HG02678 (cell line): ENCODE data around the gene AZU1.

Experiments
- ATAC-seq: cut with Tn5 transposase; IDR thresholded peaks from one replicate; pipeline ENCODE4 v1.9.1; 2021; ENCODE audit warnings: mild to moderate bottlenecking, moderate library complexity; ENCODE audit not compliant: unreplicated experiment

AZU1 gene, protein sequence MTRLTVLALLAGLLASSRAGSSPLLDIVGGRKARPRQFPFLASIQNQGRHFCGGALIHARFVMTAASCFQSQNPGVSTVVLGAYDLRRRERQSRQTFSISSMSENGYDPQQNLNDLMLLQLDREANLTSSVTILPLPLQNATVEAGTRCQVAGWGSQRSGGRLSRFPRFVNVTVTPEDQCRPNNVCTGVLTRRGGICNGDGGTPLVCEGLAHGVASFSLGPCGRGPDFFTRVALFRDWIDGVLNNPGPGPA

DNA sequence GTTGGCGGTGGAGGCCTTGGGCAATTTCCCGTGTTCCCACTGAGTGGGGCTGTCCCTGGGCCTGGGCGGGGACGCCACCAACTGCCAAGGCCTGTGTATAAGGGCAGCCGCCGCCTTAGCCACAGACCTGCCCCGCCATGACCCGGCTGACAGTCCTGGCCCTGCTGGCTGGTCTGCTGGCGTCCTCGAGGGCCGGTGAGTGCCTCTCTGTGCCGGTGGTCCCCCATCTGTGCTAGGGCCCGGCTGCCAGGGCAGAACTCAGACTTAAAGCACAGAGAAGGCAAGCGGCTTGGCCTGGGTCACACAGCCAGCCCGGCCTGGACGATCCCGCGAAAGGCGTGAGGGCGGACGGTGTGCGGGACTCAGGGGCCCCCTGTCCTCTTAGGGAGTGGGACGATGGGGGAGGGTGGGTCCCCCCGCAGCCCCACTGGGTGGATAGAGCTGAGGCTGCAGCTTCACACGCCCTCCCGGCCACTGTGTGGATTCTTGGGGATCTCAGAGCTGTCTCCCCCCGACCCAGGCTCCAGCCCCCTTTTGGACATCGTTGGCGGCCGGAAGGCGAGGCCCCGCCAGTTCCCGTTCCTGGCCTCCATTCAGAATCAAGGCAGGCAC, at the start of gene AZU1:
Gene AZU1, plus strand, starts transcription at position 128 of the 612 bp plus-strand sequence. Its CDS starts 10 bp downstream, at position 138.
- no peak for ATAC-seq

- ATAC-seq, result no peak
Measured at GRCh38 chr19:778910-779653, 48.6 kb upstream of the AZU1 start.

DNA sequence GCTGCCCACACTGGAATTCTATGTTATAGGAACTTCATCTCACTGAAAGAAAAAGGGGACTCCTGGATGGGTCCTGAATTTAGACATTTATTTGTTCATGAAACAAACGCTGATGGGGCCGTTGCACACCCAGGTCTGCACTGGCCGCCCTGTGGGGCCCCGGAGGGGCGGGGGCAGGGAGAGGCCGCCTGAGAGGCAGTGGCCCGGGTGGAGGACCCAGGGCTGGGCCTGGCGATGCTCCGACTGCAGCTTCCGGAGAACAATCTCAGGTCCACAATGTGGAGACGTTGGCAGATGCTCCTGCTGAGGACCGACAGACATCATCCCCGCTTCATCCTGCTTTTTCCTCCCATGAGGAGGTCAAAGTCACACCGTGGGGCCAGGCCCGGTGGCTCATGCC, 46.7 kb upstream of the AZU1 start:
- no peak for ATAC-seq

DNA sequence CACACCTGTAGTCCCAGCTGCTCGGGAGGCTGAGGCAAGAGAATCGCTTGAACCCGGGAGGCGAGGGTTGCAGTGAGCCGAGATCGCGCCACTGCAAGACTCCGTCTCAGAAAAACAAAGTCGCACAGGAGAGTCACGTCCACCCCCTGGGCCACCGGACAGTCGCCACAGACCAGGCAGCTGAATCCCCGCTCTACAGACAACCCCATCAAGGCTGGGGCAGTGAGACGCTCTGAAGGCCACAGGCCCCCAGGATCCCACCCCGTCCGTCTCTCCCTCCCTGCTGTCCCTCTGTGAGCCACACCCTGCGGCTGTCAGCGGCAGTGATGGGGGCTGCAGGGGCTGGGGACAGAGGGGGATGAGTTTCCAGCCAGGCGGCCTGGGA, 45.8 kb upstream of the AZU1 start:
- no peak for ATAC-seq

DNA sequence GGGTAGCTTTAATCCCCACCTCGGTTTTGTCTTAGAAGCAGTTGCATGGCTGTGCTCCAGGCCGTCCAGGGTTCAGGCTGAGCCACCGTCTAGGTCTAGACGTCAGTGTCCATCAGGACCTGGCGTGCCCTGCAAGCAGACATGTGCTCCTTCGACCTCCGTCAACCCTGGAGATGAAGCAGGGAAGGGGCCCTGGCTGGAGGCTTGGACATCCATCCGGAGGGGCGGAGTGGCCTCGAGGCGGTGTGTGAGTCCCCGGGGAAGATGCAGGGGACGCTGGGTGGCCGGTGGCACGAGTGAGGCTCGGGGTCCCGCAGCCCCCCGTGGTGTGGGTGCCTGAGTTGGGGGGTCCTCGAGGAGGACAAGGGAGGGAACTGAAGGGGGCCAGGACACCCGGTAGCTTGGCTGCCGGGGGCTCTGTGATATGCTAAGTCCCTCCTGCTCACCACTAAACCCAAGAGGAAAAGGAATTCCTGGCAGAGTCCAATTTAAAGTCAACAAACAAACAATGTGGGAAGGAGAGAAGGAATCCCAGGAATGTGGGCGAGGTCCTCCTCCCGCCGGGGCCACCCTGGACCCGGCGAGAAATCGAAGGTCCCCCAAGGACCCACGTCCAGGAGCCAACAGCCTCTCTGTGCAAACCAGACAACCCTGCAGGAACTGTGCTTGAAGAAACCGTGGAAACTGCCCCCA, 45.3 kb upstream of the AZU1 start:
- ATAC-seq, result no peak

DNA sequence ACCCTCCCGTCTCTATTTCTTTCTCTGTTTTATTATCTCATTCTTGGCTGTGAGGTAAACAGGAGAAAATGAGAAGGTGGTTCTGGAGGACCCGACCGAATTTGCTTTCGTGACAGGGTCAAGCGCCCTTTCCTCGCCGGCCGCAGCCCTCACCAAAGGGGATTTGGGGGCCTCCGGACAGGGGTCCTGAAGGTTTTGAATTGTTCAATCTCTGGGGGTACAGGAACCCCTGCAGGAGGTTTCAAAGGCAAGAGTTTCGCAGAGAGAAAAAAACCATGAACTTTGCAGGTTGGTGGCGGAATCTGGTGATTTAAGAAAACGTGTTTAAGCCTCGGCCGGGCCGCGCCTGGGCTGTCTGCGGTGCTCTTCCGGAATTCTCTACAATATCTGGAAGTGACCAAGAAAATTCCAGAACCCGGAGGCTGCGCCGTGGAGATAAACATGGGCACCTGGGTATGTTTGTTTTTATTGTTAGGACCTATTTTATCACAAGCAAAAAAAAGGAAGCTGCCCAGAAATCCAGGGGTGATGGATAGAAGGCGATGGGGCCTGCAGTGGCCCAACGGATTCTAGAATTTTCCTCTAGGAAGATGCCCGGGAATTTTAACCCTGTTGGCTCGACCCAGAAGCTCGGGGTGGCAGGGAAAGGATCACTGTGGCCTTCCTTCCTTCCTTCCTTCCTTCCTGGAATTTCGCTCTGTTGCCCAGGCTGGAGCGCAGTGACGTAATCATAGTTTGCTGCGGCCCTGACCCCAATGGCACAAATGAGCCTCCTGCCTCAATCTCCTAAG, 44.6 kb upstream of the AZU1 start:
- no peak for ATAC-seq

- no peak for ATAC-seq
Measured at GRCh38 chr19:784541-784940, 43.1 kb upstream of the AZU1 start.

DNA sequence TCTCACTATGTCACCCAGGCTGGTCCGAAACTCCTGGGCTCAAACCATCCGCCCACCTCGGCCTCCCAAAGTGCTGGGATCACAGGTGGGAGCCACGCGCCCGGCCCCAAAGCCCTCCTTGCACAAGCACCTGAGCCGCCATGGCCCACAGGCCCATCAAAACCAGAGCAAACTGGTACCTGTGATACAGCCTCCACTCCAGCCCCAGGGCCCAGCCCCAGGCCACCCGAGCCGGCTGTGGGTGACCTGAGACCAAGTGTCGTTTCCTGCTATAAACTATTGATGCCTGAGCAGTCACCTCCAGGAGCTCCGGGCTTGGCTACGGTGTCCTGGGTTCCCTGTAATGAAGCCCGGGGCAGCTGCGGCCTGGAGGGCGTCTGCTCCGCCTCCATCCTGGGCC, 40.1 kb upstream of the AZU1 start:
- ATAC-seq, result no peak

- no peak for ATAC-seq
Measured at GRCh38 chr19:788686-788982, 39.0 kb upstream of the AZU1 start.

GRCh38 chr19:788983-789700, 38.5 kb upstream of the AZU1 start:
- ATAC-seq, result no peak

GRCh38 chr19:789701-790060, 38.0 kb upstream of the AZU1 start:
- ATAC-seq, result no peak

DNA sequence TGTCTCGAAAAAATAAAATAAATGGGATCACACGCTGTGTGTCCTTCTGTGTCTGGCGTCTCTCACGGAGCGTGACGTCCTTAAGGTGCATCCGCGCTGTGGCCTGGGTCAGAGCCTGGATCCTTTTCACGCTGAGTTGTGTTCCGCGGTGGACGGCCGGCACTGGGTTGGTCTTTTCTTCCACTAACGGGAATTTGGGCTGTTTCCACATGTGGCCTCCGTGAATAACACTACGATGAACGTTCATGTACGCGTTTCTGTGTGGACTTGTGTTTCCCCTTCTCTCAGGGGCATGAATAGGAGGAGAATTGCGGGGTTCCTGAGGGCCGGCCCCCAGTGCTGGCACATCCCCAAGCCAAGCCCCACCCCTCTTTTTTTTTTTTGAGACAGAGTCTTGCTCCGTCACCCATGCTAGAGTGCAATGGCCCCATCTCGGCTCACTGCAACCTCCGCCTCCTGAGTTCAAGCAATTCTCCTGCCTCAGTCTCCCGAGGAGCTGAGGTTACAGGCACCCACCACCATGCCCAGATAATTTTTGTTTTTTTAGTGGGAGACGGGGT, 36.5 kb upstream of the AZU1 start:
- no peak for ATAC-seq

DNA sequence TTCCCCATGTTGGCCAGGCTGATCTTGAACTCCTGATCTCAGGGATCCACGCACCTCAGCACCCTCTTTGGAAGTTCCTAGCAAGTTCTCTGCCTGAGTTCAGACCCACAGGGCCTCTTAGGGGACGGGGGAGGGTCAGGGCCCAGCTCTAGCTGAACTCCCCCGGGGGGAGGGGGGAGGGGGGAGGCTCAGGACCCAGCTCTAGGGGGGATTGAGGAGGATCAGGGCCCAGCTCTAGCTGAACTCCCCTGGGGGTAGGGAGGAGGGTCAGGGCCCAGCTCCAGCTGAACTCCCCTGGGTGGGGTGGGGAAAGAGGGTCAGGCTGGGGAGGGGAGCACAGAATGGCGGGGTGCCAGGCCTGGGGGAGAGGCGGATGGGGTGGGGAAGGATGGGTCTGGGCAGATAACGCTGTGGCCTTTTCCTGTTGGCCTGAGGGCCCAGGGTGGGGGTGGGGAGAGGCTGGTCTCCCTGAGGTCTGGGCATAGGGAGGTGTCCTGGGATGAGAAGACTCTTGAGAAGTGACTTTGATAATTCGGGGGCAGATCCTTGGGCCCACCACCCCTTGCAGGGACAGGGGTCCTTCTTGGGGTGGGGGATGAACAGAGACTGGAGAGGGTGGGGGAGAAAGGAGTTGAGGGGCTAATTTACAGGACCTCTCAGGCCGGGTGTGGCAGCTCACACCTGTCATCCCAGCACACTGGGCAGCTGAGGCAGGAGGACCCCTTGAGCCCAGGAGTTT, 35.9 kb upstream of the AZU1 start:
- ATAC-seq, result no peak

GRCh38 chr19:792306-792885, 35.2 kb upstream of the AZU1 start:
- no peak for ATAC-seq

DNA sequence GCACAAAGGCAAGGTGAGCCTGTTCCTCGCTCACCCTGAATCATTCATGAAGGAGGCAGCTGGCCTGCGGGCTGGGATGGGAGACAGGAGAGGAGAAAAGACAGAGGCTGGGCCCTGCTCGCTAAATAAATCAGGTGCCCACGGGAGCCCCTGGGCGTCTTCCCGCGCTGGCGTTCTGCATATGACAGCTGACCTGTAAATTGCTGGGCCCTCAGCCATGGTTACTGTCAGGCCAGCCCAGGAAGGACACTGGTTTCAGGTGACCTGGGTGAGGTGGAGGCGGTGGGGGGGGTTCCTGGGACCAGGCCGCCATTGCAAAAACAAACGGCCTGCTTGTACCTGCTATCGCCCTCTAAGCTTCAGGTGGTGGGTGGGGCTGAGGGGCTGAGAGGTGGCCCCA, 33.8 kb upstream of the AZU1 start:
- ATAC-seq, result no peak

DNA sequence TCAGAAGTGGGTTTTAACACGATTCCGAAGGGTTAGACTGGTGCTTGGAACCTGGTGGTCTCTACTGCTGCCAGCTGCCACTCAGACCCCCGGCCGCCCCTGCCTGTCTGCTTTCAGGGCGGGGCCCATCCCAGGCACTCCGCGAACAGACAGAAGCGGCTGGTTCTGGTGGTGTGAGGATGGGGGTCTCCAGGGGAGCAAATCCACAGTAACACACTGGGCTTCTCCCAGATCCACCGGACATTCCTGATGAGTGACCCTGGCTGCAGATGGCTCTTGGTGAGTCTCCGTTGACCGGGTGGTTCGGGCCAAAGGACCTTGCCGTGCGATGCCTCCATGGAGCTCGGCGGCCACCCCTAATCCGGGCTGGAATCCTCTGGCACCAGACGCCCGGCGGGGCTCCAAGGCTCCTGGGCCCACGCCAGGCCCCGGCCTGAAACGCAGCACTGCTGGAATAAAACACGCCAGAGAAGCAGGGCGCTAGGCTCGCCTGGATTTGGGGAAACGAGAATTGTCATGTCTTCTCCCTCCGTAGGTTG, 32.5 kb upstream of the AZU1 start:
- no peak for ATAC-seq

DNA sequence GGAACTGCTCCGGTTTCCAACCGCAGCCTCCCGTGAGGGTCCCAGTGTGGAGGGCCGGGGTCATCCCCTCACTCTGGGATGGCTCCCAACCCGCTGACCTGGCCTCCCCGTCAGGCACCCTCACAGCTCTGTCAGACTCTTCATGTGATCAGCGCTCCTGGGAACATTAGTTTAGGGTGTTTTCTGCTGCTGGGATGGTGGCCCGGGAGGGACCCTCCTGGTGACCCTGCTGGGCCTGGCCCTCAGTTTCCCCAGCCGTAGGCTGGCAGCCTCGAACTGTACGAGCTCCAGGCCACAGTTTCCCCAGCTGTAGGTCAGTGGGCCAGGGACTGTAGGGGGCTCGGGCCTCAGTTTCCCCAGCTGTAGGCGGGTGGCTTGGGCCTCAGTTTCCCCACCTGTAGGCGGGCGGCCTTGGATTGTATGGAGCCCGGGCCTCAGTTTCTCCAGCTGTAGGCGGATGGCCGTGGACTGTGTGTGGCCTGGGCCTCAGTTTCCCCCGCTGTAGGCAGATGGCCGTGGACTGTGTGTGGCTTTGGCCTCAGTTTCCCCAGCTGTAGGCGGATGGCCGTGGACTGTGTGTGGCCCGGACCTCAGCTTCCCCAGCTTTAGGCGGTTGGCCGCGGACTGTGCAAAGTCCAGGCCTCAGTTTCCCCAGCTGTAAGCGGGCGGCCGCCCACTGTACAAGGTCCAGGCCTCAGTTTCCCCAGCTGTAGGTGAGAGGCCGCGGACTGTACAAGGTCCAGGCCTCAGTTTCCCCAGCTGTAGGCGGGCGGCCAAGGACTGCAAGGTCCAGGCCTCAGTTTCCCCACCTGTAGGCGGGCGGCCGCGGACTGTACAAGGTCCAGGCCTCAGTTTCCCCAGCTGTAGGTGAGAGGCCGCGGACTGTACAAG, 31.7 kb upstream of the AZU1 start:
- ATAC-seq, result no peak
